ENCODE measurements around the gene LRRFIP1.

Gene LRRFIP1

GRCh38 chr2:237724811-237725478, 97.6 kb downstream of the LRRFIP1 start:
- Histone ChIP-seq H3K4me1 (ENCODE audit: insufficient read depth, low read length) (0 out of 2 replicates have a peak, but pooled peaks cover 3% of the 10 kb centered on the region), H3K27ac (ENCODE audit: low read length) (no peak overlapping the region), H3K27me3 (ENCODE audit: insufficient read depth, low read length, poor library complexity) (no peaks in the 10 kb centered on the region), H3K4me2 (ENCODE audit: insufficient read depth, low read length) (no peak overlapping the region), H3K79me2 (ENCODE audit: insufficient read depth, low read length) (peaks cover 38% of the 10 kb centered on the region), H3K9me3 (ENCODE audit: insufficient read depth, low read length, severe bottlenecking) (no peaks in the 10 kb centered on the region), H2AFZ (ENCODE audit: low read depth, low read length) (no peak overlapping the region), H3K4me3 (ENCODE audit: low read depth in 1 of 2, low read length in 2 of 2) (no peak overlapping the region), H4K20me1 (ENCODE audit: insufficient read depth, low read length) (peaks cover 46% of the 10 kb centered on the region), H3K36me3 (ENCODE audit: insufficient read depth, low read length) (peaks cover 38% of the 10 kb centered on the region; the same call in 1 of the 2 replicates), H3K9ac (ENCODE audit: low read depth, low read length) (no peak overlapping the region)
- ATAC-seq (ENCODE audit: insufficient read depth, low read depth) (no peak), DNase-seq (no peak)
- TF ChIP-seq CTCF (IDR thresholded peaks at IDR 0.05; ENCODE audit: borderline replicate concordance, extremely low read depth, low read length, poor library complexity, severe bottlenecking) (no peak), EZH2 (IDR thresholded peaks at IDR 0.05; ENCODE audit: borderline replicate concordance, low read depth, low read length, severe bottlenecking) (no peak)

GRCh38 chr2:237725661-237726060, 98.3 kb downstream of the LRRFIP1 start:
- ATAC-seq (ENCODE audit: insufficient read depth, low read depth): no peak
- Histone ChIP-seq H3K27me3 (ENCODE audit: insufficient read depth, low read length, poor library complexity) (no peaks in the 10 kb centered on the region), H3K79me2 (ENCODE audit: insufficient read depth, low read length) (peaks cover 44% of the 10 kb centered on the region), H4K20me1 (ENCODE audit: insufficient read depth, low read length) (peaks cover 40% of the 10 kb centered on the region), H3K9me3 (ENCODE audit: insufficient read depth, low read length, severe bottlenecking) (no peaks in the 10 kb centered on the region), H2AFZ (ENCODE audit: low read depth, low read length) (no peak overlapping the region), H3K4me1 (ENCODE audit: insufficient read depth, low read length) (0 out of 2 replicates have a peak, but pooled peaks cover 3% of the 10 kb centered on the region), H3K27ac (ENCODE audit: low read length) (no peak overlapping the region), H3K9ac (ENCODE audit: low read depth, low read length) (no peak overlapping the region), H3K4me3 (ENCODE audit: low read depth in 1 of 2, low read length in 2 of 2) (no peak overlapping the region), H3K4me2 (ENCODE audit: insufficient read depth, low read length) (no peak overlapping the region), H3K36me3 (ENCODE audit: insufficient read depth, low read length) (peaks cover 34% of the 10 kb centered on the region; the same call in 1 of the 2 replicates)
- DNase-seq: no peak
- TF ChIP-seq EZH2 (IDR thresholded peaks at IDR 0.05; ENCODE audit: borderline replicate concordance, low read depth, low read length, severe bottlenecking) (no peak), CTCF (IDR thresholded peaks at IDR 0.05; ENCODE audit: borderline replicate concordance, extremely low read depth, low read length, poor library complexity, severe bottlenecking) (no peak)

- Histone ChIP-seq H3K79me2 (ENCODE audit: insufficient read depth, low read length) (peaks cover 52% of the 10 kb centered on the region), H2AFZ (ENCODE audit: low read depth, low read length) (no peak overlapping the region), H3K9ac (ENCODE audit: low read depth, low read length) (no peak overlapping the region), H3K36me3 (ENCODE audit: insufficient read depth, low read length) (peaks cover 28% of the 10 kb centered on the region; the same call in 1 of the 2 replicates), H3K4me2 (ENCODE audit: insufficient read depth, low read length) (no peak overlapping the region), H4K20me1 (ENCODE audit: insufficient read depth, low read length) (peaks cover 42% of the 10 kb centered on the region), H3K4me1 (ENCODE audit: insufficient read depth, low read length) (0 out of 2 replicates have a peak, but pooled peaks cover 3% of the 10 kb centered on the region), H3K27me3 (ENCODE audit: insufficient read depth, low read length, poor library complexity) (no peaks in the 10 kb centered on the region), H3K27ac (ENCODE audit: low read length) (no peak overlapping the region), H3K9me3 (ENCODE audit: insufficient read depth, low read length, severe bottlenecking) (no peaks in the 10 kb centered on the region), H3K4me3 (ENCODE audit: low read depth in 1 of 2, low read length in 2 of 2) (no peak overlapping the region)
- TF ChIP-seq CTCF (IDR thresholded peaks at IDR 0.05; ENCODE audit: borderline replicate concordance, extremely low read depth, low read length, poor library complexity, severe bottlenecking): no peak
- TF ChIP-seq EZH2 (IDR thresholded peaks at IDR 0.05; ENCODE audit: borderline replicate concordance, low read depth, low read length, severe bottlenecking): no peak
- ATAC-seq (ENCODE audit: insufficient read depth, low read depth): no peak
- DNase-seq: no peak
Measured at GRCh38 chr2:237726401-237726830, 99.0 kb downstream of the LRRFIP1 start.
